Measurements from ENCODE around the gene NDUFB6. TPM values are rescaled to one million over a fixed set of nuclear protein-coding genes. Genes with fewer than 3 reads are reported as not detected.
A peak's percentile ranks its signal among the peaks of the same experiment; 100 is the strongest.
"Not testable (repeated sequence)": the region's sequence is repeated elsewhere in the genome, so short reads cannot be mapped to it uniquely, and the experiment has no call there.

Gene NDUFB6
- total and polyA plus RNA-seq, 2 donors from 2014 or later = 47.6 to 132 TPM

DNA sequence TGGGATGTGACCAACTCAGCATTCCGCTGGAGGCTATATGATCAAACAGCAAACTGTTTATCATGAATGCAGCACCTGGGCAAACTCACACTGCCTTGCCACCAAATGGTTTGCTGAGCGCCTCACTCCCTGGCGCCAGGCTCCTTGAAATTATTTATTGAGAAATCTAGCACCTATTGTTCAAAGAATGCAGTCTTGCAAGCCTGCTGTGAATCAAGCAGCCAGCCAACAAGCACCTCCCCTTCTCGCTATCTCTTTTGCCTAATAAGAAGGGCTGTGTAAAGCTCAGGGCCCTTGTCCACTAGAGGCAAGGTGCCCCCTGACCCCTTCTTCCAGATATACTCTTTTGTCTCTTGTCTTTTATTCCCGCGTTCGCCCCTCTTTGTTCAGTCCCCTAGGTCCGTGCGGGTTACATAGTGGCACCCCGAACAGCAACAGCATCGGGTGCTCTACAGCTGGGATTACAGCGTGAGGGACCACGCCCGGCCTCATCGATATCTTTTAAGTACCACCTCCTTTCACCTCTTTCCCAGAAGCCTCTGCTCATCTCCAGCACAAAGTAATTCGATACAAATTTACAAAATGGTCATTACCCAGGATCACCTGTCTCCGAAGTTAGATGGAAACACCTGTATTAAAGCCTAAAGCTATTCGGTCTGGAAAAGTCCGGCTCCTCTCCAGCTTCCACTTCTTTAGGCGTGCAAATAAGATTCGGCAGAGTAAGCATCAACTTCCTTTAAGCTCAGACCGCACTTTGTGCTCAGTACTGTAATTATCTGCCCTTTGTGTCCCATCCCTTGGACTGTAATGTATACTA is 47.9 kb downstream of the NDUFB6 start:
- TF ChIP-seq, protein P1, sequence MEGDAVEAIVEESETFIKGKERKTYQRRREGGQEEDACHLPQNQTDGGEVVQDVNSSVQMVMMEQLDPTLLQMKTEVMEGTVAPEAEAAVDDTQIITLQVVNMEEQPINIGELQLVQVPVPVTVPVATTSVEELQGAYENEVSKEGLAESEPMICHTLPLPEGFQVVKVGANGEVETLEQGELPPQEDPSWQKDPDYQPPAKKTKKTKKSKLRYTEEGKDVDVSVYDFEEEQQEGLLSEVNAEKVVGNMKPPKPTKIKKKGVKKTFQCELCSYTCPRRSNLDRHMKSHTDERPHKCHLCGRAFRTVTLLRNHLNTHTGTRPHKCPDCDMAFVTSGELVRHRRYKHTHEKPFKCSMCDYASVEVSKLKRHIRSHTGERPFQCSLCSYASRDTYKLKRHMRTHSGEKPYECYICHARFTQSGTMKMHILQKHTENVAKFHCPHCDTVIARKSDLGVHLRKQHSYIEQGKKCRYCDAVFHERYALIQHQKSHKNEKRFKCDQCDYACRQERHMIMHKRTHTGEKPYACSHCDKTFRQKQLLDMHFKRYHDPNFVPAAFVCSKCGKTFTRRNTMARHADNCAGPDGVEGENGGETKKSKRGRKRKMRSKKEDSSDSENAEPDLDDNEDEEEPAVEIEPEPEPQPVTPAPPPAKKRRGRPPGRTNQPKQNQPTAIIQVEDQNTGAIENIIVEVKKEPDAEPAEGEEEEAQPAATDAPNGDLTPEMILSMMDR (IDR thresholded peaks at IDR 0.05; ENCODE audit: borderline replicate concordance, extremely low read depth, insufficient read depth) = no peak
- DNase-seq = peak in 4 of 5 donors; percentile 9 to 52 (median 46)
- peak overlapping the region; percentile 88 to 99 (median 96) for H3K4me3 ChIP-seq (ENCODE audit: low read length in 3 of 3)
- H3K4me1 ChIP-seq (ENCODE audit: control insufficient read depth in 2 of 3, insufficient read depth in 2 of 3, low read depth in 1 of 3, low read length in 3 of 3) = peaks cover 0 to 7% (median 3%) of the 10 kb centered on the region in 3 donors
- H3K27me3 ChIP-seq (ENCODE audit: control insufficient read depth, insufficient read depth, low read length) = no peaks in the 10 kb centered on the region
- H3K27ac ChIP-seq (ENCODE audit: low read depth in 2 of 2, low read length in 2 of 2) = peak overlapping the region in 1 of 2 donors; percentile 73
- no peaks in the 10 kb centered on the region for H3K36me3 ChIP-seq (ENCODE audit: control insufficient read depth in 2 of 3, insufficient read depth in 3 of 3, low read length in 3 of 3)
- intact Hi-C loops (cut with DNase I) = no loop called here
- no peak for FAIRE-seq
- H3K9me3 ChIP-seq (ENCODE audit: control insufficient read depth in 2 of 3, insufficient read depth in 1 of 3, low read length in 3 of 3) = no peaks in the 10 kb centered on the region
- H3K9ac ChIP-seq (ENCODE audit: low read length in 3 of 3) = peak overlapping the region; percentile 6 to 98 (median 83)

DNA sequence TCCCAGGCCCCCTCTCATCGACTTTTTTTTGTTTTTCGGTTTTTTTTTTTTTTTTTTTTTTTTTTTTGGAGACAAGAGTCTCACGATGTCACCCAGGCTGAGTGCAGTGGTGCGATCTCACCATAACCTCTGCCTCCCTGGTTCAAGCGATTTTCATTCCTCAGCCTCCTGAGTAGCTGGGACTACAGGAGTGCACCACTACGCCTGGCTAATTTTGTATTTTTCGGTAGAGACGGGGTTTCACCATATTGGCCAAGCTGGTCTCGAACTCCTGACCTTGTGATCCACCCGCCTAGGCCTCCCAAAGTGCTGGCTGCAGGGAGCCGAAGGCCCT is 48.4 kb downstream of the NDUFB6 start:
- H3K9ac ChIP-seq (ENCODE audit: low read length in 3 of 3); H3K27me3 ChIP-seq (ENCODE audit: control insufficient read depth, insufficient read depth, low read length); FAIRE-seq; H3K36me3 ChIP-seq (ENCODE audit: control insufficient read depth in 2 of 3, insufficient read depth in 3 of 3, low read length in 3 of 3); H3K9me3 ChIP-seq (ENCODE audit: control insufficient read depth in 2 of 3, insufficient read depth in 1 of 3, low read length in 3 of 3); H3K4me1 ChIP-seq (ENCODE audit: control insufficient read depth in 2 of 3, insufficient read depth in 2 of 3, low read depth in 1 of 3, low read length in 3 of 3); H3K27ac ChIP-seq (ENCODE audit: low read depth in 2 of 2, low read length in 2 of 2); intact Hi-C loops (cut with DNase I); DNase-seq: not testable (repeated sequence)
- H3K4me3 ChIP-seq (ENCODE audit: low read length in 3 of 3) = peak overlapping the region in 2 of 3 donors; percentile 88 to 96

DNA sequence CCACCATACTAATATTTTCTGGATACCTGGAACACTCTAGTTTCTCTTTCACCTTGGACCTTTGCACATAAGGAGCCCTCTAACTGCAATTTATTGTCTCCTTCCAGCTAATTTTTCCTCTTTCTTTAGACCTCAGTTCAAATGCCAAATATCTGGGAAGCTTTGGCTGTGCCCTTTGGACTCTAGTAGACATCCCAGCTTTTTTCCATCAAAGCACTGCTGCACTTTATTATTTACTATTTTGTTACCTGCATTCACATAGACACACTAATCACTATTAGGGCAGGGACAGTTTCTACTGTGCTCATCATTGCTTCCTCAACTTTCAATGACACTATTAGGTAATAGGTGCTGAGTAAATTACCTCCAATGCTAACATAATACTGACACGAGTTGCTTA is 49.0 kb downstream of the NDUFB6 start:
- intact Hi-C loops (cut with DNase I) = no loop called here
- DNase-seq (no peak), FAIRE-seq (no peak)
- Histone ChIP-seq H3K27me3 (ENCODE audit: control insufficient read depth, insufficient read depth, low read length) (no peaks in the 10 kb centered on the region), H3K36me3 (ENCODE audit: control insufficient read depth in 2 of 3, insufficient read depth in 3 of 3, low read length in 3 of 3) (no peaks in the 10 kb centered on the region), H3K9ac (ENCODE audit: low read length in 3 of 3) (no peak overlapping the region), H3K27ac (ENCODE audit: low read depth in 2 of 2, low read length in 2 of 2) (no peak overlapping the region), H3K4me3 (ENCODE audit: low read length in 3 of 3) (peak overlapping the region in 1 of 3 donors; percentile 17), H3K9me3 (ENCODE audit: control insufficient read depth in 2 of 3, insufficient read depth in 1 of 3, low read length in 3 of 3) (no peaks in the 10 kb centered on the region), H3K4me1 (ENCODE audit: control insufficient read depth in 2 of 3, insufficient read depth in 2 of 3, low read depth in 1 of 3, low read length in 3 of 3) (peaks cover 0 to 7% (median 3%) of the 10 kb centered on the region in 3 donors)
- TF ChIP-seq, protein P1 (IDR thresholded peaks at IDR 0.05; ENCODE audit: borderline replicate concordance, extremely low read depth, insufficient read depth) = no peak

DNA sequence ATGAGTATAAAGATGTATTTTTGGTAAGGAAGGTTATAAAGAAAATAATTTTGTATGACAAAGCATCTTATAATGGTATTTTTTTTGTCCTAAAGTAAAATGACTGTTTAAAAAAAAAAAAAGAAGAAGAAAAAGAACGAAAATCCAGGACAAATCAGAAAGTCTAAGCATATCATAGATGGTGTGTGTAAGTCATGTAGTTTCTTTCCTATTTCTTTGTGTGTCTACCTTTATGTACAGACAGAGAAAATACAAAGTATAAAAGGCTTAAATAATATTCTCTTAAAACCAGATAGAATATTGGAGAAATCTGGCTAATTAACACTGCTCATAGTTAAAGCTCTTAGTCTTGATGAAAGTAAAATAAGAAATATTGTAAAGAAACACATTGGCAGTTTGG is 54.7 kb downstream of the NDUFB6 start:
- TF ChIP-seq, protein P1 (IDR thresholded peaks at IDR 0.05; ENCODE audit: borderline replicate concordance, extremely low read depth, insufficient read depth) = no peak
- Histone ChIP-seq H3K9me3 (ENCODE audit: control insufficient read depth in 2 of 3, insufficient read depth in 1 of 3, low read length in 3 of 3) (no peaks in the 10 kb centered on the region), H3K9ac (ENCODE audit: low read length in 3 of 3) (no peak overlapping the region), H3K4me3 (ENCODE audit: low read length in 3 of 3) (no peak overlapping the region), H3K4me1 (ENCODE audit: control insufficient read depth in 2 of 3, insufficient read depth in 2 of 3, low read depth in 1 of 3, low read length in 3 of 3) (peaks cover 0 to 2% (median 0%) of the 10 kb centered on the region in 3 donors), H3K27me3 (ENCODE audit: control insufficient read depth, insufficient read depth, low read length) (no peaks in the 10 kb centered on the region), H3K36me3 (ENCODE audit: control insufficient read depth in 2 of 3, insufficient read depth in 3 of 3, low read length in 3 of 3) (no peaks in the 10 kb centered on the region), H3K27ac (ENCODE audit: low read depth in 2 of 2, low read length in 2 of 2) (no peak overlapping the region)
- no peak for DNase-seq
- FAIRE-seq = no peak
- intact Hi-C loops (cut with DNase I) = no loop called here
